ENCODE data around the gene ACACA.

Gene ACACA

DNA sequence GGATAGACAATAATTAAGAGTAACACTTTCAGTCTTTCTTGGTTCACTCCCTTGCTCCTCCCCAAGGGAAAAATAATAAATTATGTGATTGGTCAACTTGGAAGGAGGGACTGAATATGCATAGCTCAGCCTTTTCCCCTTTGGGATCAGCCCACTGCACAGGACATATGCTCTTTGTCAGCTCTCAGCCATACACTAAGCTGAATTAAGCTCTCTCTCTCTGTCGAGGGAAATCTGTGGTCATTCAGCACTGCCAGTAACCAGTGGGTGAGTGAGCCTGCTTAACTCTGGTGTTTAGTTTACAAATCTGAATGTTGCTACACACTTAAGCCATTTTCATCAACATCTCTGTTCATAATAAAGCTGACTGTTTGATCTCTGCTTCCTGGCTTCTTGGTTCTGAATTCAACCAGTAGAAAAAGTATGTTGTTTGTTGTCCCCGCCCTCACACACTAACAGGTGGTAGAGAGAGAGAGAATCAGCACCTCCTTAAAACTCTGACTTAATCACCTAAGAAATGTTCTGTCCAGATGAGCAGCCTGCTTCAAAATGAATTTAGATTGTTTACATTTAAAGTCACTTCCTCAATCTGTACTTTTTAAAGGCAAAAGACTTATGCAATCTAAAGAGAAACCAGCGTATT lies 133.1 kb downstream of the ACACA start:
- H3K4me3 ChIP-seq (ENCODE audit: low read length), result no peak overlapping the region
- TF ChIP-seq ZNF274 (IDR thresholded peaks at IDR 0.05; ENCODE audit: low read depth, low read length), result no peak

- no peak for TF ChIP-seq ZNF274 (IDR thresholded peaks at IDR 0.05; ENCODE audit: low read depth, low read length)
- no peak overlapping the region for H3K4me3 ChIP-seq (ENCODE audit: low read length)
These were observed 141.0 kb downstream of the ACACA start for GRCh38 chr17:37265446-37266173.

- no peak for TF ChIP-seq ZNF274 (IDR thresholded peaks at IDR 0.05; ENCODE audit: low read depth, low read length)
These were observed 145.3 kb downstream of the ACACA start for GRCh38 chr17:37261286-37261685.

GRCh38 chr17:37259030-37259735 lies 147.5 kb downstream of the ACACA start:
- no peak overlapping the region for H3K4me3 ChIP-seq (ENCODE audit: low read length)
- no peak for TF ChIP-seq ZNF274 (IDR thresholded peaks at IDR 0.05; ENCODE audit: low read depth, low read length)

More at GRCh38 chr17:37261286-37261685, 145.3 kb downstream of the ACACA start:
- H3K4me3 ChIP-seq (ENCODE audit: low read length), result no peak overlapping the region

DNA sequence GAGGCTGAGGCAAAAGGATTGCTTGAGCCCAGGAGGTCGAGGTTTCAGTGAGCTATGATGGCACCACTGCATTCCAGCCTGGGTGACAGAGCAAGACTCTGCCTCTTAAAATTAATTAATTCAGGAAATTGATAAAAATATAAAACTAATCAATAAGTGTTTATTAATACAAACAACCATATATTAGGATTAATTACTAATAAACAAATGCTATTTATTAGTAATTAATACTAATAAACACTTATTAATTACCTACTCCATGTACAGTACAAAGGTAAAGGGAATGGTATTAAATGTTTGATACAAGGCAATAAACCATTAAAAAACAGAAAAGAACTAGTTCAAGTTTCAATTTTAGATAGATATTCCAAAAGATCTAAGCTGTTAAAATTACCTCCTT lies 150.0 kb downstream of the ACACA start:
- TF ChIP-seq ZNF274 (IDR thresholded peaks at IDR 0.05; ENCODE audit: low read depth, low read length), result no peak
- no peak overlapping the region for H3K4me3 ChIP-seq (ENCODE audit: low read length)

GRCh38 chr17:37255432-37255831 lies 151.2 kb downstream of the ACACA start:
- no peak overlapping the region for H3K4me3 ChIP-seq (ENCODE audit: low read length)
- no peak for TF ChIP-seq ZNF274 (IDR thresholded peaks at IDR 0.05; ENCODE audit: low read depth, low read length)

- no peak for TF ChIP-seq ZNF274 (IDR thresholded peaks at IDR 0.05; ENCODE audit: low read depth, low read length)
These were observed 158.8 kb downstream of the ACACA start for GRCh38 chr17:37247825-37248224.

DNA sequence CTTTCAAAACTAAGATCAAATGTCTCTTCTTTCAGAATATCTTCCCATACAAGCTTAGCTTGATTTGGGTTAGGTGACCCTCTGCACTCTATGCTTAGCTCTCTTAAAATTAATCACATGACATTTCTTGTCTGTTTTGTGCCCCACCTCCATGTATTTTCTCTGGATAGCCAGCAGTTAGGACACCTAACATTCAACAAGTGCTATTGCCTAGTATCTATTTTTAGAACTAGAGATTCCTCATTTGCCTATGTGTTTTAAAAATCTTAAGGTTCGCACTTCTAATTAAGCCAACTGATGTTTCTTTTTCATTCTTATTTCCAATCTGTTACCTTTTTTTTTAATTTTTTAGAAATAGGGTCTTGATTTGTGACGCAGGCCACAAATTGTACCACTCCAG lies 160.6 kb downstream of the ACACA start:
- no peak overlapping the region for H3K4me3 ChIP-seq (ENCODE audit: low read length)

More at GRCh38 chr17:37247825-37248224, 158.8 kb downstream of the ACACA start:
- H3K4me3 ChIP-seq (ENCODE audit: low read length), result no peak overlapping the region

DNA sequence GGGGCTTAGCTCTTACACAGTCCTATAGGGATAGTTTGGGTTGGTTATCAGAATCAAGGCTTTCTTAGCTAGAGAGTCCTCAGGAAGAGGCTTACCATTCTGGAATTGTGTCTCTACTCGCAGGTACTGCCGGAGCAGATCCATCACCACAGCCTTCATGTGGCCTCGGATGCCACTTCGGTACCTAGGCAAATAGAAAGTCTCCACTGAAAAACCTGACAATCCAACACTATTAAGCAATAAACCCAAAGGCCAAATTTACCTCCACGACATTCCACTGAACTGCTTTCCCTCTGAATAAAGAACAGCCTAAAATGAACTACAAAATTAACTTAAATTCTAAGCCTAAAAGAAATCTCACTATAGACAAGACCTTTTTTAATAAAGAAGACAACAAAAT lies 166.3 kb downstream of the ACACA start:
- TF ChIP-seq ZNF274 (IDR thresholded peaks at IDR 0.05; ENCODE audit: low read depth, low read length), result no peak
- H3K4me3 ChIP-seq (ENCODE audit: low read length), result no peak overlapping the region

More for the DNA sequence above, 160.6 kb downstream of the ACACA start:
- no peak for TF ChIP-seq ZNF274 (IDR thresholded peaks at IDR 0.05; ENCODE audit: low read depth, low read length)

DNA sequence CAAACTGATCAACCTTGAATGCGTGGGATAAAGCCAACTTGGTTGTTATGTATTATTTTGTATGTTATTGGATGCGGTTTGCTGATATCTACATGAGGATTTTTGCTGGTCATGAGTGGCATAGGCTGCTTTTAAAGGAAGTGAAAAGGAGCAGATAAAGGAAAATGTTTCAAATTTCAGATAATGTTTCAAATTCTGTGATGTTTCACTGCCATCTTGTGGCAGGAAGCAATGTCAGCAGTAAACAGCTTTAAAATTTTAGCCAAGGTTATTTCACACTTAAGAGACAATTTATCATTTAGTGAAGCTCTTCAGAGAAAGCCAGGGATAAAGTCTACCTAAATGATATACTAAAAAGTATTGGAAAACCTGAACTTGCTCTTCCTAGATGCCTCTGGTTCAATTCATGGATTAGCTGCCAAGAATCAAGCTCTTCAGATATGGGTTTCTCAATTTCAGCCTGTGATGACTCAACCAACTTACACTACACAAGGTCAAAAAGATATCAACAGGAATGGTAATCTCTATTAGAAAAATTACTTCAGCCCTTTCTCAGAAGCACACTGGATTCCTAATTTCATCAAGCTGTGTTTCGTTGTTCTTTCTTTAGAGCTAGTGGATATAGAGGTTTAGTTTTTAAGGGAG lies 166.8 kb downstream of the ACACA start:
- TF ChIP-seq ZNF274 (IDR thresholded peaks at IDR 0.05; ENCODE audit: low read depth, low read length), result no peak
- H3K4me3 ChIP-seq (ENCODE audit: low read length), result no peak overlapping the region

- no peak for TF ChIP-seq ZNF274 (IDR thresholded peaks at IDR 0.05; ENCODE audit: low read depth, low read length)
- no peak overlapping the region for H3K4me3 ChIP-seq (ENCODE audit: low read length)
These were observed 172.5 kb downstream of the ACACA start for GRCh38 chr17:37234106-37234505.

DNA sequence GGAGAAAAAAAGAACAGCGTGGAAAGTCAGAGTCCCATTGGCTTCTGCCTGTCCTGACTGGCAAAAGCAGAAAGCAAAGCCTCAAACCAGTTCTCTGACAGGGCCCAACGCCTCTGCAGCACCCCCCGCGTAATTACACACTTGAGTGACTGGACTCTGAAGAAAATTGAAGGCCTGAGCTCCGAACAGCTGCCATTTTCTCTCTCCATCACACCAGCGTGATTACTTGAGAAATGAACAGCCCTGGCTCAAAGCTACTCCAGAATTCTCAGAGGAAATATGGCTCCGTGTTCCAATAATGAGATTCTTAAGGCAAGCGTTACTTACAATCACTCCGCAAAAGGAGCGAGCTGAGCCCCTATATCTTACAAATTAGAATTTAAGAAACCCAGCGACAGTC lies 173.6 kb downstream of the ACACA start:
- no peak for TF ChIP-seq ZNF274 (IDR thresholded peaks at IDR 0.05; ENCODE audit: low read depth, low read length)

DNA sequence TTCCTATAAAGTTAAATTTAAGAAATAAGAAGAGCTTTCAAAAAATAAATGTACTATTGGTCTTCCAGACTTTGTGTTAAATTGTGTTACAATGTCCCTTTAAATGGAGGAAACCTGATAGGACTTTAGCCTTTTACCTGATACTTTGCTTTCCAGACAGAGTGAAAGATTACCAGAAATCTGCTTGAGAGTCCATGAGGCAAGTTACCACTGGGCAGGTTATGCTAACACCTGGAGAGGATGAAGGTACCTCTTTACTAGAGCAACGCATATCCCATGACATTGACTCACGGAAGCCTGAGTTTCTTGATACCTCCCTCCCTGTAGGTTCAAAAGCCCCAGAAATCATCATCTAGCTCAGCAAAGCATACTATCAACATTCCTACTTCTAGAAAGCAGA lies 174.7 kb downstream of the ACACA start:
- no peak overlapping the region for H3K4me3 ChIP-seq (ENCODE audit: low read length)
- TF ChIP-seq ZNF274 (IDR thresholded peaks at IDR 0.05; ENCODE audit: low read depth, low read length), result no peak

More for the DNA sequence above, 173.6 kb downstream of the ACACA start:
- H3K4me3 ChIP-seq (ENCODE audit: low read length), result no peak overlapping the region

DNA sequence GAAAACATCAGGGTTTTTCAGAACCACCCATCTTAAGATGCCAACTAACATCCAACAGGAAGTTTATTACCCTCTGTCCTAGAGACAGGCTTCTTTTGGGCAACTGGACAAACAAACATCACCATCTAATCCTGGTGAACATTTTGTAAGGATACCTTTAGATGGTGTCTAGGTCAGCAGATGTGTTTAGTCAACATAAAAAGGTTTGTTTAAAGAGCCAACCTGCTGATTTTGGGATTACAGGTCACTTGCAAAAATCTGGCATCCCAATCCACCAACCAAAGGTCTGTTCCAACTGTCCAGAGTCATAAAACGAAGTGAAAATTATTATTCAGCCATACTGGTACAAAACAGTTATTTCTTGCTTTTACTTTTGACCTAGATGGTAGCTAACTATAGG lies 176.0 kb downstream of the ACACA start:
- TF ChIP-seq ZNF274 (IDR thresholded peaks at IDR 0.05; ENCODE audit: low read depth, low read length), result no peak
- no peak overlapping the region for H3K4me3 ChIP-seq (ENCODE audit: low read length)
